Measurements from ENCODE around the gene LOXL3.

The LOXL3 gene

DNA sequence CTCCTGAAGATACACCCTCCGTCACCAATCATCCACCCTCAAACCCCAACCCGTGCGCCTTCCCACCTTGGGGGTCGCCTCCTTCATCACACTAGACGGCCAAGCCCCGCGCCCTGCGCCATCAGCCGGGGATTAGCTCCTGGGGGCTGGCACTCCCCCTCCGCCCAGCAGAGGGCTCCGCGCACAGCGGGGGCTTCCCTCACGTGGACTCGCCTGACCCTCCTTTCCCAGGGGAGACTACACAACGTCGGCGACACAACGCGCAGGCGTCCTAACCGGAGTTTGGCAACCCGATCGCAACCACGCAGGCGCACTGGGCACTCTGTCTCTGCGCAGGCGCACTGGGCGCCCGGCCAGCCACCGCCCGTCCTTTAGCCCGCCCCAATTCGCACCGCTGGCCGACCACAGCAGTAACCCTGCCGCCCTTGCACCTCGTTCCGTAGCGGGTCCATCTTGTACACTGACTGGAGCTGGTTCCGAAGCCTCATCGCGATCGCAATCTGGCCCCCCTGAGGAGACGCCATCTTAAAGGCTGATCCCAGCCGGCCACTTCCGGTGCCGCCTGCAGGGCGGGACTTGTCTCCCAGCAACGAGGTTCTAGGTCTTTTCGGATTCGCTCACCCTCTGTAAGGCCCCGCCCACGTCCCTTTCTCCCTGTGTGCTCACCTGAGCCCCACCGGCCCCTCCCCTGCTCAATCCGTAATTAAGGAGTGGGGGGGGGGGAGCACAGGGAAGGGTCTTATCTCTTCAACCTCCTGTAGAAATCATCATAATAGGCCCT is 46.4 kb downstream of the LOXL3 start, which contains the start of gene PCGF1:
TSS of gene PCGF1 (minus strand) at position 551 of the 781 bp plus-strand sequence. CDS start at position 524, 27 bp downstream.
- DNase-seq (ENCODE audit: low spot score) = peak; percentile 98

DNA sequence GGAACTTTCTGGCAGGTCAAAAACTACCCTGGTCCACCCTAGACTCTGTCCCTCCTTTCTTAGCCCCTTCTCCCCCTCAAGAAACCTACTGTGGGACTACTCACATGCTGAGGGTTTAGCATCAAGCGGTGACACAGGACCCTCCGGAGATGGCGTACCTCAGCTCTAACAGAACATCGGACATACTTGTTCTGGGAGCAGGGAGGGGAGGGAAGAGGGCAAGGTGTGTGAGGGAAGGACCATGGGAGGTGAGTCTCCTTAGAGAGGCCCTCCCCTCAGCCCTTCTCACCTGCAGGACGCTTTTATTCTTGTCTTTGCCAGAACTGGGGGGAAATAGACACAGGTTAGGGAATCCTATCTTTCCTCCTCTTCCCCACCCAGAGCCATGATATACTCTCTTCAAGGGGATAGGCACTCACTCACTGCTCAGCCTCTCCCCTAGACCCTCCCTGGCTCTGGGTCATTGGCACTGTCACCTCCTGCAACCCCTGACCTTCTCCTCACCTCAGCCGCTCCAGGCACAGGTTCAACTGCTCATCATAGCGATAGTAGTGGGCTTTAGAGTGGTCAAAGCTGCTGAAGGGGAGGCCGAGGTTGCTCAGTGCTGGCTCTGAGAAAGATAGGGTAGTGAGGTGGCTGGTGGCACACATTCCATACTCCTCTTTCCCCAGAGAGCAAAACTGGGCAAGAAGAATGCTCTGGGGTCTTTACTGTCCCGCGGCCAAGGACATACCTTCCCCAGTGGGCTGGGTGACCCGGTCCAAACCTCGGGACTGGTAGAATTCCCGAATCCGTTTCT is 48.1 kb downstream of the LOXL3 start:
- no peak for DNase-seq (ENCODE audit: low spot score)

DNA sequence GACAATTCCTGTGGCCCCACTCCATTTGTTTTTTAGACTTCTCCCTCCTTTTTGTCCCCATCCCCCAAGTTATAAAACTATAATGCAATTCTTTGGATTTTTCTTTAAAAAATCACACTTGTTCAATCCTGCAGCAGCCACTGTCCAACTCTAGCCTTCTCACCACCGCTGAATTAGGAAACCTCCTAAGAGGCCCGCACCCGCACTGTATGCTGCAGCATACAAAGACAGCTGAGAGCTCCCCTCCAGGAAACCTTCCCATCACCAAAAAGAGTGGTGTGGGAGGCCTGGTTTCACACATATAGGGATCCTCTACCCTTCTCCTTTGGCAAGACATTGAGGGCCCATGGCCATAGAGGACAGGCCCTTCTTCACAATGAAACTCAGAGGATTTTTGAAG is 49.2 kb downstream of the LOXL3 start:
- DNase-seq (ENCODE audit: low spot score) = no peak

DNA sequence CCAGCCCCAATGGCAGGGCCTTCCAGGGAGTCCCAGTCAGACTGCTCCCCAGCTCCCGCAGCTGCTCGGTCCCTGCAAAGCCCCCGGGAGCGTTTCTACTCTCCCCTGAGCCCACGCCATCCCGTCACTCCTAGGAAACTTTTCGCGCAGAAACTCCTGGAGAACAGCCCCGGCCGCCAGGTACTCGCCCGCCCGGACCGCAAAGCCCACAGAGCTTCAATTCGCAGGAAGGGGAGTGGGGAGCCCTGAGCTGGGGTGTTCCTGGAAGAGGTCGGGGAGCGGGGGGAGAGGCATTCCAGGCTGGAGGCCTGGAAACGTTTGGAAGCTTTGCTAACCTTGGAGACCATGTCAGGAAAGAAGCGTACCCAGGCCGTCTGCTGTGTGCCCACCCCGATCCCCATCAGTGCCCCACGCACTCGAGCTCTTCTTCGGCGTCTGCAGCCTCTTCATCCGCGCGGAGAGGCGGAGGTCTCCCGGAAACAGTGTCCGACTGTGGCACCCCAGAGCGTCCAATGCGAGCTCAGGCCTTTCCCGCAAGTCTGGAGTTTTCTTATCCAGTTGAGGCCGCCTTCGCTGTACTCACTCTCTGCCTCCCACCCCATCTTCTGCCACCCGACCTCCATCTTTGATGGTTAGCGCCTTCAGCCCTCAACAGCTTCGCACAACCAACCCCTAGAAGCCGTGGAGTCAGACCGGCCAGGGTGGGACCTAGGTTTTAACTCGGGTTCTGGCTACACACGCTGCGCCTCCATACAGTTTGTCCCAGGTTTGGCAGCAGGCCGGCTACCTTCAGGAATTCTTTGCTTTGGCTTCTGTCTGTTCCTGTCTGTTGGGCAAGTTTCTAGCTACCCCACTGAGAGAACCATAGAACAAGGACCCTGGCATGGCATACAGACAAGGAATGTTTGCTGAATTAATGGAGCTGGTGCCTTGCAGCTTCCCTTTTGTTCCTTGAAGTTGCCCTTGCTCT is 50.0 kb downstream of the LOXL3 start:
- no peak for DNase-seq (ENCODE audit: low spot score)

GRCh38 chr2:74502720-74503505 is 50.8 kb downstream of the LOXL3 start:
- DNase-seq (ENCODE audit: low spot score) = peak; percentile 74

GRCh38 chr2:74502147-74502719 is 51.5 kb downstream of the LOXL3 start:
- no peak for DNase-seq (ENCODE audit: low spot score)

DNA sequence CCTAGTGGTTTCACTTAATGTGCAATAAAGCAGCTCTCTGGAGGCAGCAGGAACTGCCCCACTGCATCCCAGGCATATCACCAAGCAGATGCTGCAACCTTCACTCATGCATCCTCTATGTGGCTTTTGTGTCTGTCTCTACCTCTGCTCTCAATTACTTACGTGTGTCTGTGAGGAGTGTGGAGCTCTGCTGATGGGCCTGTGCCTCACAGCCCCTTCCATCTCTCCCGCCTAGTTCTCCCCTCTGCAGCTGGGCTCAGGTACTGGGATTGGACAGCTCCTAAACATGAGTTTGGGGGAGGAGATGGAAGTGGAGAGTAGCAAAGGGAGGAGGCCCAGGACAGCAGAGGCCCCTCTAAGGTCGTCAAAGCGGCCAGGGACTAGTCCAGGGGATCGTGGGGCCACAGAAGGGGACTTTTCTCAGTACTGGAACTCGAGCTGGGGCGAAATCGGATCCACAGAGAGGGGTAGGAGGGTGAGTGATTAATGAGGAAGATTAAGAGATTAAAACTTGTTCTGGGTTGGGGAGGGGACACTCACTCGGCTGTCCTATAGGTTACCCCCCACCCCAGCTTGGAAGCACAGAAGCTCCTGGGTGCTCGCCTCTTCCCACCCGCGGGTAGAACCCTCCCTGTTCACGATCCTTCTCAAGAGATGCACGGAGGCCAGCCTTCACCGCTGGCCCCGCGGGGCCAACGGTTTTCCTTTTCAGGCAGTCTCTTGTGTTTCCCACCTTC is 52.2 kb downstream of the LOXL3 start:
- no peak for DNase-seq (ENCODE audit: low spot score)

GRCh38 chr2:74500578-74500946 is 53.2 kb downstream of the LOXL3 start:
- no peak for DNase-seq (ENCODE audit: low spot score)

GRCh38 chr2:74499940-74500577 is 53.7 kb downstream of the LOXL3 start:
- DNase-seq (ENCODE audit: low spot score) = no peak

GRCh38 chr2:74499267-74499939 is 54.3 kb downstream of the LOXL3 start, which contains the start of gene LBX2:
Gene LBX2, minus strand, starts transcription at chr2:74499603. Its CDS starts 66 bp downstream, at chr2:74499537.
- DNase-seq (ENCODE audit: low spot score) = no peak

GRCh38 chr2:74498500-74499266 is 55.1 kb downstream of the LOXL3 start:
- DNase-seq (ENCODE audit: low spot score) = peak; percentile 59

GRCh38 chr2:74497777-74498499 is 55.8 kb downstream of the LOXL3 start:
- DNase-seq (ENCODE audit: low spot score) = no peak

DNA sequence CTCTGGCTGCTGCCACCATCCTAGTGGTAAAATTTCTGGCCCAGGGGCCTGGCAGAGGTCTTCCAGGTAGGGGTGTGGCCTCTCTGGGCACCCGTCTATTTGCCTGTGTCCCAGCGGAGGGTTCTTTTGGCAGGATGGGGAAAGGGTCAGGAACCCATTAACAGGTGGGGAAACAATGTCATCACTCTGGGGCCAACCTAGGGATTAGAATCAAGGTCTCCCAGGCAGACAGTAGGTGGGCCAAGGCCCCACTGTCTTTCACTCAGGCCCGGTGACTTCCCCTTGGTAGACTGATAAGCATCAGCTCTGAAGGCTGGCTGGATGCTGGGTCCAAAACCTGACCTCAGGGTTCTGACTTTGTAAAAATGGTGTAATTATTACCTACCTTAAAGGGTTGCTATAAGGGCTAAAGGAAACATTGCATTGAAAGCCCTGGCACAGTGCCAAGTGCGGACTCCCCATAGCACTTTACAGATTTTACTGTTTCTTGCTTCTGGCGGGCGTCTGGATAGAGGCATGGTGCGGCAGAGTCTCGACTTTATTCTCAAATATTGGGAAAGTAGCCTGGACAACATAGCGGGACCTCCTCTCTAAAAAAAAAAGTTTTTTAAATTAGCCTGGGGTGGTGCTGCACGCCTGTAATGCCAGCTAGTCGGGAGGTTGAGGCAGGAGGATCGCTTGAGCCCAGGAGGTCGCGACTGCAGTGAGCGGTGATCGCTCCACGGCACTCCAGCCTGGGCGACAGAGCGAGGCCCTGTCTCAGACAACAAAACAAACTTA is 56.6 kb downstream of the LOXL3 start:
- DNase-seq (ENCODE audit: low spot score) = no peak

- DNase-seq (ENCODE audit: low spot score) = no peak
Observed at GRCh38 chr2:74495440-74495839, 58.3 kb downstream of the LOXL3 start.

DNA sequence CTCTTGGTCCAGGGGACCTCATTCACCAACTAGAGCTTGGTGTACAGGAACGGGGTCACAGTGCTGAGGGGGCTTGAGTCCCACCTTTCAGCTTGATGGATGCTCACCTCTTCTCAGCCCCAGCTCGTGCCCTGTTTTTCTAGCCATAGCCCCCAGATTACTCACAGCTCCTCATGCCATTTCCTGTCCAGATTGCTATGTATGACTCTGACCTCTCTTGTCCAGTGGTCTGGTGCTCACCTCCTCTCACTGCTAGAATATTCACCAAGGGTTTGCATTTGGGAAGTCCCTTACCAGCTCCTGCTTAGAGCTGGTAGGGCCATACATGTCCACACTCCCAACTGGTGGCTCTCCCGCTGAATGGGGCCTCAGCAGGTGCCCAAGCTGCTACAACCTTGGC is 60.2 kb downstream of the LOXL3 start:
- no peak for DNase-seq (ENCODE audit: low spot score)

DNA sequence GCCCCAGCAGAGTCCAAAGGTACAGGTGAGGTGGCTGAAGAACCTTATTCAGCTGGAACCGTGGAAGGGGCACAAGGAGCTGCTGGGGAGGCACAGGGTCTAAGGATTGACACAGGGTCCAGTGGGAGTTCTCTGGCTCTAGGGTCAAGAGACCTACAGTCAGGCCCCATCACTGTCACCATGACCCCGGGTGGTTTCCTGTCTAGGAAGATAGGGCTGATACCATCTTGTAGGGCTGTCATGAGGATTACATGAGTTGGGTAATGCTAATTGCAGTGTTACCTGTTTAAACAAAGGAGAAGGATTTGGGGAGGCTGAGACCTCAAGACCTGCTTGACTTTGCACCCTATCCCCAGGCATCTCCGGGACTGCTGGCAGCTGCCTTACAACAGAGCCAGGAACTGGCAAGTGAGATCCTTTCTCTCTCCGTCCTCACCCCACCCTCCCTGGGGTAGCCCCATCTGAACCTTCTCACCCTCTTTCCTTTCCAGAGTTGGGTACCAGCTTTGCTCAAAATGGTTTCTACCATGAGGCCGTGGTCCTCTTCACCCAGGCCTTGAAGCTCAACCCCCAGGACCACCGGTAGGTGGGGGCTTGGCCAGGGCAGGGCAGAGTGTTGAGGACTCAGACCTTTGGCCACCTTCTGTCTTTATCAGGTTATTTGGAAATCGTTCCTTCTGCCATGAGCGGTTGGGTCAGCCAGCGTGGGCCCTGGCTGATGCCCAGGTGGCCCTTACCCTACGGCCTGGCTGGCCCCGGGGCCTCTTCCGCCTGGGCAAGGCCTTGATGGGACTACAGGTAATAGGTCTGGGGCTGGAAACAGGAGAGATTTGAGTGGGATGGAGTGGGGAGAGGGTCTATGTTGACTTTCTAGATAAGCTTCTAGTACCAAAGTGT is 61.8 kb downstream of the LOXL3 start:
- no peak for DNase-seq (ENCODE audit: low spot score)

Measured in activated CD4-positive, alpha-beta T cell treated with anti-CD3 and anti-CD28 coated beads, Interleukin-2, Interleukin-4, amounts not matched to agents 100 ng/mL and 50 ng/mL, durations not matched to agents 16 hours and 8 hours (primary cell).